Body of pancreas (tissue), 4 donors: ENCODE measurements around the gene NTRK2.

Experiments used
- CTCF ChIP-seq, 7 experiments: fragments of 450-650 bp in 4 of 7; fragments of 200-600 bp in 3 of 7; sonication (generic) in 3 of 7; IDR thresholded peaks; one replicate each; pipeline ENCODE4 v1.5.1; 2016 to 2019; ENCODE audit warnings: antibody characterized with exemption in 7 of 7
- POLR2A ChIP-seq, 3 donors: fragments of 450-650 bp; IDR thresholded peaks; one replicate each; pipeline ENCODE4 v1.6.1; 2016; ENCODE audit warnings: antibody characterized with exemption in 3 of 3, mild to moderate bottlenecking in 2 of 3

- no peak for TF ChIP-seq CTCF (IDR thresholded peaks at IDR 0.05)
- TF ChIP-seq POLR2A (IDR thresholded peaks at IDR 0.05), result no peak
These were observed 222.4 kb downstream of the NTRK2 start for GRCh38 chr9:84891924-84892323.
